NCI-H128 (cell line): ENCODE data around the gene CALR3.
"Not testable (repeated sequence)": the region's sequence is repeated elsewhere in the genome, so short reads cannot be mapped to it uniquely, and the experiment has no call there.

Experiments used
- DNase-seq: peaks from one replicate; lab custom pipeline; 2025; ENCODE audit not compliant: unreplicated experiment; lab: John Stamatoyannopoulos, UW

CALR3 gene

GRCh38 chr19:16458391-16459341, 37.3 kb downstream of the CALR3 start:
- DNase-seq: no peak

- DNase-seq: no peak
These were observed 38.0 kb downstream of the CALR3 start for GRCh38 chr19:16457954-16458331.

- DNase-seq: no peak
These were observed 38.6 kb downstream of the CALR3 start for GRCh38 chr19:16457195-16457953.

- DNase-seq: no peak
These were observed 39.2 kb downstream of the CALR3 start for GRCh38 chr19:16456652-16457194.

- no peak for DNase-seq
These were observed 40.5 kb downstream of the CALR3 start for GRCh38 chr19:16455489-16455888.

GRCh38 chr19:16454351-16454918, 41.5 kb downstream of the CALR3 start:
- DNase-seq: no peak

GRCh38 chr19:16452325-16452724, 43.6 kb downstream of the CALR3 start:
- no peak for DNase-seq

DNA sequence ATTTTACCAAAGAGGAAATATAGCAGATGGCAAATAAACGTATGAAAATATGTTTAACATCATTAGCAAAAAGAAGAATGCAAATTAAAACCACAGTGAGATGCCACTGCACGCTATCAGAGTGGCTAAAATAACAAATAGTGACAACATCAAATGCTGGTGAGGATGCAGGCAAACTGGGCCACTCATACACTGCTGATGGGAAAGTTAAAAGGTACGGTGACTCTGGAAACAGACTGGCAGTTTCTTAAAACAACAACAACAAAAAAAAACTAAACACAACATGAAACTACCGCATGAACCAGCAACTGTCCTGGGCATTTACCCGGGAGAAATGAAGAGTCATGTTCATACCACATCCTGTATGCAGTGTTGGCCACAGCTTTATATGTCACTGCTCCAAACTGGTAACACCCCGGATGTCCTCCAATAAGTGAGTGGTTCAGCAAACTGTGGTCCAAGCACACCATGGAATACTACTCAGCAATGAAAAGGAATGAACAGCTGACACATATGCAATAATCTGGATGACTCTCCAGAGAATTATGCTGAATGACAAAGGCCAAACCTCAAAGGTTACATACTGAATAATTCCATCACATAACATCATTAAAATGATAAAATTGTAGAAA, 46.5 kb downstream of the CALR3 start:
- DNase-seq: no peak

DNA sequence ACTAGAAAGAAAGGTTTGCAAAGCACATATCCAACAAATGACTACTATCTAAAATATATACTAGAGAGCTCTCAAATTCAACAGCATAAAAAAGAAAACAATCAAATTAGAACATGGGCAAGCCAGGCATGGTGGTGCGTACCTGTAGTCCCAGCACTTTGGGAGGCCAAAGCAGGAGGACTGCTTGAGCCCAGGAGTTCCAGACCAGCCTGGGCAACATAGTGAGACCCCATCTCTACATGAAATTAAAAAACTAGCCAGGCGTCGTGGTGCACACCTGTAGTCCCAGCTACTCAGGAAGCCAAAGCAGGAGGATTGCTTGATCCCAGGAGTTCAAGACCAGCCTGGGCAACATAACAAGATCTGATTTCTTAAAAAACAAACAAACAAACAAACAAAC, 47.1 kb downstream of the CALR3 start:
- DNase-seq: not testable (repeated sequence)

DNA sequence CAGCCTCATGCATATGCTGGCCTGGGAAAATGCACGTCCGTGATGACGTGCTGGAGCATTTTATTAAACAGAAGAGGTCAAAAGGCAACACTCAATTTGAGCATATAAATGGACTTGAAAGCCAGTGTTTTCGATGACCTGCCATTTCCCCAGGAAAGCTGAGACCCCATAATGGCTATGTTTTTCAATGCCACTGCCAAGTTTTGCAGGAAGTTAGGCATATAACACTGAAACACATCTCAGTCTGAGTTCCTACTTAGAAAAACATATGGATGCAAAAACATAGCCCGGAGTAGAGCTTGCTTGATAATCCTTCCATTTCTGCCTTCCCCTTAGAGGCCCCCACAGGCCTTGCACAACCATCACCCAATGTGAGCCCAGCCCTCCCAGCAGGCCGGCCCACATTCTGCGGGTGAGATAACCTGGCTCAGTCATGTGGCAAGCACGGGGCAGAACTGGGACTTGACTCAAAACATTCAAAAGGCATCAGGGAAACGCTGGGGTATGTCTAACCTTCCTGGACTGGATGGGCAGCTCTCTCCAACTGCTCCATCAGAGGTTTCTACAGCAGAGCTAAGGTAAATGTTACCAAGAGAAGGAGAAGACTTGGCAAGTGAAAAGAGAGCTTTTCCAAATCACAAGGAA, 49.1 kb downstream of the CALR3 start:
- no peak for DNase-seq

GRCh38 chr19:16446108-16446723, 49.8 kb downstream of the CALR3 start:
- DNase-seq: no peak

GRCh38 chr19:16445238-16446107, 50.5 kb downstream of the CALR3 start:
- DNase-seq: no peak

- no peak for DNase-seq
These were observed 51.7 kb downstream of the CALR3 start for GRCh38 chr19:16444269-16444600.

- peak; percentile 17 for DNase-seq
These were observed 53.3 kb downstream of the CALR3 start for GRCh38 chr19:16442386-16443276.

GRCh38 chr19:16441661-16442162, 54.3 kb downstream of the CALR3 start:
- no peak for DNase-seq

DNA sequence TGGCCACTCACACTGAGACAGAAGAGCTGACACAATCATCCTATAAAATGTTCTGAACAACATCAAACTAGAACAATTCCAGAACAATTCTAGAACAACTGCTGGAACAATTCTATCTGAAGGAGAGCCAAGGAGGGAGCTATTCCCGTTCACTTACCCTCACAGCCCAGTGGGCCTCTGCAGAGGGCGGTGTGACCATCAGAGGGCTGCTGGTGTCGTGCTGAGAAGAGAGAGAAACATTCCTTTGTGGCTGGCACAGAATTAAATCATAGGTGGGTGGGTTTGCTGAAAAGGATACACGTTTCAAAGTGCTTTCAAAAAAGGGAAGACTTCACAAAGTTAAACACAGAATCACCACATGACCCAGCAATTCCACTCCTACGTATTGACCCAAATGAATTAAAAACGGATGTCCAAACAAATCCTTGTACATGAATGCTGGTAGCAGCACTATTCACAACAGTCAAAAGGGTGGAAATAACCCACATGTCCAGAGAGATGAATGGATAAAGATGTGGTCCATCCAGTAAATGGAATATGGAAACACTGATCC, 59.1 kb downstream of the CALR3 start:
- no peak for DNase-seq

DNA sequence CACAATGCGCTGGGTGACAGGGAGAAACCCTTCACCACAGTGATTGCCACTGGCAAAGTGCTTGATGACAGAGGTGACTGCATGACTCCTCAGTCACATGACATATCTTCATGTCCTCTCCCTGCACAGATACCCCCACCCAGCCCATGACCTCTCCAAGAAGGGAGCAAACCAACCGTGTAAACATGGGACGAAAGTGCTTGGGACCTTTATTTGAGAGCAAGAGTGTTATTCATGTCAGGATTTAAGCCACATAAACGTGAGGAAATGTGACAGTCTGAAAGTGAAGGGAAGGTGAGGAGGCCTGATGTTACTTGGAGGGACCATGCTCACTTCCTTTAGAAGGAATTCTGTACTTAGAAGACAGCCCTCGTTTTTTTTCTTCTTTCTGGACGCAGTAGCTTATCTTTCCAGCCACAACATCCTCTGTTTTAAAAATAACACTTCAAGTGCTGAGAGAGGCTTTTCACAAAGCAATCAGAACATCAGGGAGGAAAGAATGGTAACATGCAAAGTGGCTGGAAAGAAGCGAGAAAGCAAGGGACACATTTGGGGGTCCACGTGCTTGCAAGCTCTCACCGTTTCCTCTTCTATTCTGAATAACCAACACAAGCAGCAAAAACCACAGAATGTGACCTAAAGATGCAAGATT, 59.8 kb downstream of the CALR3 start:
- no peak for DNase-seq
